Activated CD4-positive, alpha-beta T cell treated with anti-CD3 and anti-CD28 coated beads, Interleukin-2, amount 50 U/mL, for 1 hour (primary cell): Measurements from ENCODE around the gene RAB27B.
"Not testable (repeated sequence)": the region's sequence is repeated elsewhere in the genome, so short reads cannot be mapped to it uniquely, and the experiment has no call there.

Source experiments
- DNase-seq: peaks from one replicate; pipeline ENCODE4 v3.0.0-alpha.2; 2020

RAB27B gene

GRCh38 chr18:54828281-54828881 is at the start of gene RAB27B:
Gene RAB27B, plus strand, starts transcription at chr18:54828477. Its CDS starts 49,109 bp downstream, at chr18:54877586.
- DNase-seq, result peak; percentile 63

- no peak for DNase-seq
These were observed 47.9 kb upstream of the RAB27B start for GRCh38 chr18:54780285-54780861.

GRCh38 chr18:54780970-54781369 is 47.3 kb upstream of the RAB27B start:
- no peak for DNase-seq

GRCh38 chr18:54783139-54783538 is 45.1 kb upstream of the RAB27B start:
- DNase-seq, result no peak

GRCh38 chr18:54786206-54786605 is 42.1 kb upstream of the RAB27B start:
- DNase-seq, result no peak

GRCh38 chr18:54787121-54787520 is 41.2 kb upstream of the RAB27B start:
- DNase-seq, result no peak

- no peak for DNase-seq
These were observed 40.7 kb upstream of the RAB27B start for GRCh38 chr18:54787616-54788015.

GRCh38 chr18:54790109-54790508 is 38.2 kb upstream of the RAB27B start:
- no peak for DNase-seq

- DNase-seq, result no peak
These were observed 36.6 kb upstream of the RAB27B start for GRCh38 chr18:54791657-54792056.

- no peak for DNase-seq
These were observed 36.2 kb upstream of the RAB27B start for GRCh38 chr18:54792079-54792478.

GRCh38 chr18:54794823-54795222 is 33.5 kb upstream of the RAB27B start:
- DNase-seq, result no peak

- no peak for DNase-seq
These were observed 30.1 kb upstream of the RAB27B start for GRCh38 chr18:54798186-54798585.

GRCh38 chr18:54801374-54801773 is 26.9 kb upstream of the RAB27B start:
- DNase-seq, result no peak

- DNase-seq, result no peak
These were observed 26.1 kb upstream of the RAB27B start for GRCh38 chr18:54802178-54802577.

- DNase-seq, result no peak
These were observed 25.4 kb upstream of the RAB27B start for GRCh38 chr18:54802686-54803395.

- no peak for DNase-seq
These were observed 22.5 kb upstream of the RAB27B start for GRCh38 chr18:54805571-54806334.

- DNase-seq, result no peak
These were observed 21.8 kb upstream of the RAB27B start for GRCh38 chr18:54806526-54806925.

GRCh38 chr18:54807303-54807702 is 21.0 kb upstream of the RAB27B start:
- no peak for DNase-seq

GRCh38 chr18:54810662-54811061 is 17.6 kb upstream of the RAB27B start:
- DNase-seq, result not testable (repeated sequence)

- no peak for DNase-seq
These were observed 15.4 kb upstream of the RAB27B start for GRCh38 chr18:54812885-54813284.

GRCh38 chr18:54813305-54813704 is 15.0 kb upstream of the RAB27B start:
- DNase-seq, result no peak

- no peak for DNase-seq
These were observed 14.2 kb upstream of the RAB27B start for GRCh38 chr18:54813977-54814565.

GRCh38 chr18:54815086-54815485 is 13.2 kb upstream of the RAB27B start:
- DNase-seq, result no peak
